ENCODE measurements around the gene HOXD3. TPM values are rescaled to one million over a fixed set of nuclear protein-coding genes. Genes with fewer than 3 reads are reported as not detected.

Gene HOXD3
- total and polyA plus RNA-seq, 9 of the 15 experiments (the other 6 are each of a cell fraction or from before 2014, with no cell fraction given): not detected

DNA sequence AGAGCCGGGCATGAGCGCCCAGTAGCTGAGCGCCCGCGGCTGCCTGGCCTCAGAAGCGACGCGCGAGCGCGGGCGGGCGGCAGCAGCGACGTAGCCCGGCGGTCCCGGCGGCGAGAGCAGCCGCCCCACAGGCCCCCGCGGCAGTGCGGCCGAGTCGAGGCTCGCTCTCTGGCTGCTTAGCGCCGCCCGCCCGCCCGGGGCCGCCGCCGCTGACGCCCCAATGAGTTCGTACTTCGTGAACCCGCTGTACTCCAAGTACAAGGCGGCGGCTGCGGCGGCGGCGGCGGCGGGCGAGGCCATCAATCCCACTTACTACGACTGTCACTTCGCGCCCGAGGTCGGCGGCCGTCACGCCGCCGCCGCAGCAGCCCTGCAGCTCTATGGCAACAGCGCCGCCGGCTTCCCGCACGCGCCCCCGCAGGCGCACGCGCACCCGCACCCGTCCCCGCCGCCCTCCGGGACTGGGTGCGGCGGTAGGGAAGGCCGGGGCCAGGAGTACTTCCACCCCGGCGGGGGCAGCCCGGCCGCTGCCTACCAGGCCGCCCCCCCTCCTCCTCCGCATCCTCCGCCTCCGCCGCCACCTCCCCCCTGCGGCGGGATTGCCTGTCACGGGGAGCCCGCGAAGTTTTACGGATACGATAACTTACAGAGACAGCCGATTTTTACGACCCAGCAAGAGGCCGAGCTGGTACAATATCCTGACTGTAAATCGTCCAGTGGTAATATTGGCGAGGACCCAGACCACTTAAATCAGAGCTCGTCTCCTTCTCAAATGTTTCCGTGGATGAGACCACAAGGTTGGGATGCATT lies 26.8 kb upstream of the HOXD3 start (continued):
- TF ChIP-seq RBM25 (IDR thresholded peaks at IDR 0.05; ENCODE audit: low read depth, low read length, severe bottlenecking) (no peak), MTA1 (IDR thresholded peaks at IDR 0.05; ENCODE audit: borderline replicate concordance) (no peak), EP400 (IDR thresholded peaks at IDR 0.05) (no peak), TSC22D4 (tag; IDR thresholded peaks at IDR 0.05) (no peak), GTF2F1 (IDR thresholded peaks at IDR 0.05; ENCODE audit: low read depth, low read length) (no peak), SAFB (IDR thresholded peaks at IDR 0.05; ENCODE audit: borderline replicate concordance, low read depth, low read length) (no peak), ZNF77 (CRISPR knock-in tag; IDR thresholded peaks at IDR 0.05) (no peak), SNIP1 (IDR thresholded peaks at IDR 0.05; ENCODE audit: low read depth) (no peak), MEF2A (IDR thresholded peaks at IDR 0.05; ENCODE audit: control insufficient read depth, low read depth, low read length) (no peak), POLR2H (tag; IDR thresholded peaks at IDR 0.05; ENCODE audit: low read depth) (no peak), ZKSCAN8 (CRISPR knock-in tag; IDR thresholded peaks at IDR 0.05) (no peak), SMAD3 (CRISPR knock-in tag; conservative IDR thresholded peaks at IDR 0.05) (no peak), CREBBP (IDR thresholded peaks at IDR 0.05; ENCODE audit: low read depth, low read length) (no peak)
- TF ChIP-seq, protein P1, sequence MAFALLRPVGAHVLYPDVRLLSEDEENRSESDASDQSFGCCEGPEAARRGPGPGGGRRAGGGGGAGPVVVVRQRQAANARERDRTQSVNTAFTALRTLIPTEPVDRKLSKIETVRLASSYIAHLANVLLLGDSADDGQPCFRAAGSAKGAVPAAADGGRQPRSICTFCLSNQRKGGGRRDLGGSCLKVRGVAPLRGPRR (CRISPR knock-in tag; IDR thresholded peaks at IDR 0.05): no peak

Measured in K562 (cell line).